ENCODE results near the gene CEMIP.

CEMIP gene

DNA sequence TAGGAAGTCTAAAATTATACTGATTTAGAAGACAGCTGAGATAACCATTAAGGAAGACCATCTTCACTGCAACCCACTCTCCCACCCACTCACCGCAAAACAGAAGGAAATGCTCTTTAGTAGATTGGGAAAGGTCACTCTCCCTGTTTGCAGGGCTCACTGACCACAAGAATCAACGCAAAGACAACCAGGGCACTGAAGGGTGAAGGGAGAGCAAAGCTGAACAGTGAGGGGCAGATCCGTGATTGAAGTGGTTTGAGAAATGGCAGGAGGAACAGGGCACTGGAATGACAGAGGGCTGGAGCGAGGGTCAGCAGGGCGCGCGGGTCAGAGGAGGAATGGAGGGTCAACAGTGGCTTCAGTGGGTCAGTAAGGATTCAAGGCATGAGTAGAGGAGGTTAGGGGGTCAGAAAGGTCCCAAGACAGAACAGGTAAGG is 209.9 kb downstream of the CEMIP start:
- no peak for DNase-seq
- Histone ChIP-seq H3K36me3 (no peaks in the 10 kb centered on the region), H3K4me1 (no peaks in the 10 kb centered on the region), H3K27me3 (no peaks in the 10 kb centered on the region), H3K9me3 (no peaks in the 10 kb centered on the region), H3K4me3 (ENCODE audit: low read depth, low read length) (peak overlapping the region; percentile 99)
- TF ChIP-seq, protein P1, sequence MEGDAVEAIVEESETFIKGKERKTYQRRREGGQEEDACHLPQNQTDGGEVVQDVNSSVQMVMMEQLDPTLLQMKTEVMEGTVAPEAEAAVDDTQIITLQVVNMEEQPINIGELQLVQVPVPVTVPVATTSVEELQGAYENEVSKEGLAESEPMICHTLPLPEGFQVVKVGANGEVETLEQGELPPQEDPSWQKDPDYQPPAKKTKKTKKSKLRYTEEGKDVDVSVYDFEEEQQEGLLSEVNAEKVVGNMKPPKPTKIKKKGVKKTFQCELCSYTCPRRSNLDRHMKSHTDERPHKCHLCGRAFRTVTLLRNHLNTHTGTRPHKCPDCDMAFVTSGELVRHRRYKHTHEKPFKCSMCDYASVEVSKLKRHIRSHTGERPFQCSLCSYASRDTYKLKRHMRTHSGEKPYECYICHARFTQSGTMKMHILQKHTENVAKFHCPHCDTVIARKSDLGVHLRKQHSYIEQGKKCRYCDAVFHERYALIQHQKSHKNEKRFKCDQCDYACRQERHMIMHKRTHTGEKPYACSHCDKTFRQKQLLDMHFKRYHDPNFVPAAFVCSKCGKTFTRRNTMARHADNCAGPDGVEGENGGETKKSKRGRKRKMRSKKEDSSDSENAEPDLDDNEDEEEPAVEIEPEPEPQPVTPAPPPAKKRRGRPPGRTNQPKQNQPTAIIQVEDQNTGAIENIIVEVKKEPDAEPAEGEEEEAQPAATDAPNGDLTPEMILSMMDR (IDR thresholded peaks at IDR 0.05; ENCODE audit: low read depth, low read length), result no peak

DNA sequence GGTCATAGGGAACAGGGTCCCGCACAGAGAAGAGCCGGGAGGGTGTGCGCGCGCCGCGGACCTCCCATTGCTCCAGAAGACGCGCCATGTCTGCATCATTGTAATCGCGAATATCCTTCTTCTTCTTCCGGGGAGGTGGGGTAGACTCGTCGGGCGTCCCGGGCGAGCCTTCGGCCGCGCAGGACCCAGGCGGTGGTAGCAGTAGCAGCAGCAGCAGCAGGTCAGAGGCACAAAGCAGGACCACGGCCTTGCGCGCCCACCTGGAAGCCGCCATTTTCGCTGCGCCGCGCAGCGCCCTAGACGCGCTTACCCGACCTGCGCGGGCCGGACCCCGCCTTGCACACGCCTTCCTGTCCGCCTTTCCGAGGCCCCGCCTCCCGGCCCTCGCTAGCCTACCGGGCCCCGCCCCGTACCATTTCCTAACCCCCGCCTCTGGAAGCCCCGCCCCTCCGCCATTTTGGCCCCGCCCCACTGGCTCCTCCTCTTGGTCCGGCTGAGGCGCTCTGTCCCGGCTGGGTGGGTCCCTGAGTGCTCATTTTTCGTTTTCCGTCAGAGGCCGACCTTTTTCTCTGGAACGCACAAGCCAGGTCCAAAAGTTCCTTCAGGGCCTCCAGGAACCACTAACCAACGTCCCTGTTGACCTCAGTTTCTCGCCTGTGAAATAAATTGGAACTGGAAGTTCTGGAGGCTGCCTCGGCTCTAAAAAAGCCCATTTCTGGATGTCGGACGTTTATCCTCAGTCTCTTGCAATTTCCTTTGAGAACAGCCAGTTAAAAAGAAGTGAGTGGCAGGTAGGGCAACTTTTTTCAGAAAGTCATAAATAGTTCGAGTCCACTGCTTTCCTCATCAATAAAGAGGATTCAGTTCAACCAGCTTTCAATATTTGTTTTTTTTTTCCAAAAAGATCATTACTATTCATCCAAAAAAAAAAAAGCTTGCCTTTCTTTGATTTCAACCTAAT is 210.6 kb downstream of the CEMIP start, which contains the start of gene MESD:
TSS of gene MESD (minus strand) at position 302 of the 961 bp plus-strand sequence. CDS start at position 274, 28 bp downstream.
- peak within 1 kb of the TSS; percentile 99 for H3K4me3 ChIP-seq (ENCODE audit: low read depth, low read length)
- H3K27me3 ChIP-seq, result no peaks in the 10 kb centered on the region
- H3K9me3 ChIP-seq, result no peaks in the 10 kb centered on the region
- DNase-seq, result peak; percentile 99
- H3K36me3 ChIP-seq, result no peaks in the 10 kb centered on the region
- H3K4me1 ChIP-seq, result no peaks in the 10 kb centered on the region
- TF ChIP-seq, protein P1 (IDR thresholded peaks at IDR 0.05; ENCODE audit: low read depth, low read length), result no peak

DNA sequence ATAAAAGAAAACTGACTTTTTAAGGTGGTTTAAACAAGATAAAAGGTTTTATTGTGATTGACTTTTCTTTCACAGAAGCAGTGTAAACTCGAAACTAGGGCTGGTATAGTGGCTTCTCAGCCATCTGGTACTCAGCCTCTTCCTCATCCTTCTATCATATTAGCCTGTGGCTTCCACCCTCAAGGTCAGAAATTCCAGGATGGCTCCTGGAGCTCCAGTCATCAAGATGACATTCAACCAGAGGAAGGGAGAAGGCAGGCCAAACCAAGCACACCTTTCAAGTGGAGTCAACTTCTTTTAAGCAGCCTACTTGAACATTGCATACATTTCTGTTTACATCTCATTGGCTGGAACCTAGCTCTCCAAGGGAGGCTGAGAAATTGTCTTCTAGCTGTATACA is 211.8 kb downstream of the CEMIP start:
- Histone ChIP-seq H3K36me3 (no peaks in the 10 kb centered on the region), H3K27me3 (no peaks in the 10 kb centered on the region), H3K4me3 (ENCODE audit: low read depth, low read length) (no peak overlapping the region), H3K4me1 (no peaks in the 10 kb centered on the region), H3K9me3 (no peaks in the 10 kb centered on the region)
- DNase-seq, result no peak
- TF ChIP-seq, protein P1 (IDR thresholded peaks at IDR 0.05; ENCODE audit: low read depth, low read length), result no peak

GRCh38 chr15:80991421-80991820 is 212.3 kb downstream of the CEMIP start:
- DNase-seq, result no peak
- no peaks in the 10 kb centered on the region for H3K4me1 ChIP-seq
- no peaks in the 10 kb centered on the region for H3K36me3 ChIP-seq

GRCh38 chr15:80992006-80992405 is 212.8 kb downstream of the CEMIP start:
- Histone ChIP-seq H3K4me1 (no peaks in the 10 kb centered on the region), H3K27me3 (no peaks in the 10 kb centered on the region), H3K36me3 (no peaks in the 10 kb centered on the region), H3K4me3 (ENCODE audit: low read depth, low read length) (no peak overlapping the region), H3K9me3 (no peaks in the 10 kb centered on the region)
- TF ChIP-seq, protein P1 (IDR thresholded peaks at IDR 0.05; ENCODE audit: low read depth, low read length), result no peak
- DNase-seq, result no peak

More at GRCh38 chr15:80991421-80991820, 212.3 kb downstream of the CEMIP start:
- TF ChIP-seq, protein P1 (IDR thresholded peaks at IDR 0.05; ENCODE audit: low read depth, low read length), result no peak
- H3K4me3 ChIP-seq (ENCODE audit: low read depth, low read length), result no peak overlapping the region
- H3K27me3 ChIP-seq, result no peaks in the 10 kb centered on the region
- H3K9me3 ChIP-seq, result no peaks in the 10 kb centered on the region

- TF ChIP-seq, protein P1 (IDR thresholded peaks at IDR 0.05; ENCODE audit: low read depth, low read length), result no peak
- no peak overlapping the region for H3K4me3 ChIP-seq (ENCODE audit: low read depth, low read length)
- H3K4me1 ChIP-seq, result no peaks in the 10 kb centered on the region
- H3K36me3 ChIP-seq, result no peaks in the 10 kb centered on the region
- no peak for DNase-seq
- H3K9me3 ChIP-seq, result no peaks in the 10 kb centered on the region
- no peaks in the 10 kb centered on the region for H3K27me3 ChIP-seq
These were observed 213.3 kb downstream of the CEMIP start for GRCh38 chr15:80992441-80992840.
